ENCODE results near the gene TBC1D22A.
"Not testable (repeated sequence)": the region's sequence is repeated elsewhere in the genome, so short reads cannot be mapped to it uniquely, and the experiment has no call there.

The TBC1D22A gene, protein sequence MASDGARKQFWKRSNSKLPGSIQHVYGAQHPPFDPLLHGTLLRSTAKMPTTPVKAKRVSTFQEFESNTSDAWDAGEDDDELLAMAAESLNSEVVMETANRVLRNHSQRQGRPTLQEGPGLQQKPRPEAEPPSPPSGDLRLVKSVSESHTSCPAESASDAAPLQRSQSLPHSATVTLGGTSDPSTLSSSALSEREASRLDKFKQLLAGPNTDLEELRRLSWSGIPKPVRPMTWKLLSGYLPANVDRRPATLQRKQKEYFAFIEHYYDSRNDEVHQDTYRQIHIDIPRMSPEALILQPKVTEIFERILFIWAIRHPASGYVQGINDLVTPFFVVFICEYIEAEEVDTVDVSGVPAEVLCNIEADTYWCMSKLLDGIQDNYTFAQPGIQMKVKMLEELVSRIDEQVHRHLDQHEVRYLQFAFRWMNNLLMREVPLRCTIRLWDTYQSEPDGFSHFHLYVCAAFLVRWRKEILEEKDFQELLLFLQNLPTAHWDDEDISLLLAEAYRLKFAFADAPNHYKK

DNA sequence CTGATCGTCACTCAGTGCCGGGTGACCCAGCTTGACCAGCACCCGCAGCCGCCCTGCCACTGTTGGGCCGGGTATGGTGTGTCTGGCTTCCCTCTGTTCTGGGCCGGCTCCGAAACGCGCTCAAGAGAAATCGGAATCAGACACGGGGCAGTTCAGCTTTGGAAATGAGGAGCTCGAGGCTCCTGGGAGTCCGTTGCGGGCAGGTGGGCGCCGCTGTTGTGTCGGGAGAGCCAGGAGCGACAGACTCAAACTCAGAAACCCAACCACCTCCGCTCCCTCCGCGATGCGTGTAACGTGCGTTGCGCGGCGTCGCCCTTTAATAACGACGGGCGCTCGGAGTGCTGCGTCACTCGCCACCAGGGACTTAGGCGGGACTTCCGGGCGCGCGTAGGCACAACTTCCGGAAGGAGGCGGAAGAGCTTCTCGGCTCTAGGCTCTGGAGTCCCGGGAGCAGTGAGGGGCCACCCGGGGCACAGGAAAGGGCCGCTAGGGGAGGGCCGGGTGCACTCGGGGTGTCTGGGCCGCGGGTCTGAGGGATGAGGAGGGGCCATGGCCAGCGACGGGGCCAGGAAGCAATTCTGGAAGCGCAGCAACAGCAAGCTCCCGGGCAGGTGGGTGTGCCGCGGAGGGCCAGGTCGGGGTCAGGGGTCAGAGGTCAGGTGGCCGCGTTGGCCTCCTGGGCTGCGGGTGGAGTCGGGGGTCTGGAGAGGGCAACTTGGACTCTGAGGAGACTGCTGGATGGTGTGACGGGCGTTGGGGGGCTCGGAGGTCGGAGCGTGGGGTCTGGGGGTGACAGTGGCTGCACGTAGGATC, at the start of gene TBC1D22A:
TBC1D22A (plus strand) TSS at position 413 of the 813 bp plus-strand sequence; CDS start at position 550, 137 bp downstream.
- peak; percentile 91 to 93 for DNase-seq (ENCODE audit: low read depth in 2 of 2)

DNA sequence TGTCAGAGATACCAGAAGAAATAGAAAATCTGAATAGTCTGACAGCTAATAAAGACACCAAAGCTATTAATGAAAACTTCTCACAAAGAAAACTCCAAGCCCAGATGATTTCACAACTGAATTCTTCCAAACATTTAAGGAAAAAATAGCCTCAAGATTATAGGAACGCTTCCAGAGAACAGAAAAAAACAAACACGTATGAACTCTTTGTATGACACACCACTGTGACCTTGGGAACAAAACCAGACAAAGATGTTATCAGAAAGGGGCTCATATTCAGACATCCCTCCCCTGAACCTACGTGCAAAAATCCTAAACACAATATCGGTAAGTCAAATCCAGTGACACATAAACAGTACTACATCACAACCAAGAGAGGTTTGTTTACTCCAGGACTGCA, 47.9 kb upstream of the TBC1D22A start:
- DNase-seq (ENCODE audit: low read depth in 2 of 2), result no peak

GRCh38 chr22:46719921-46720320, 42.5 kb upstream of the TBC1D22A start:
- no peak for DNase-seq (ENCODE audit: low read depth in 2 of 2)

DNA sequence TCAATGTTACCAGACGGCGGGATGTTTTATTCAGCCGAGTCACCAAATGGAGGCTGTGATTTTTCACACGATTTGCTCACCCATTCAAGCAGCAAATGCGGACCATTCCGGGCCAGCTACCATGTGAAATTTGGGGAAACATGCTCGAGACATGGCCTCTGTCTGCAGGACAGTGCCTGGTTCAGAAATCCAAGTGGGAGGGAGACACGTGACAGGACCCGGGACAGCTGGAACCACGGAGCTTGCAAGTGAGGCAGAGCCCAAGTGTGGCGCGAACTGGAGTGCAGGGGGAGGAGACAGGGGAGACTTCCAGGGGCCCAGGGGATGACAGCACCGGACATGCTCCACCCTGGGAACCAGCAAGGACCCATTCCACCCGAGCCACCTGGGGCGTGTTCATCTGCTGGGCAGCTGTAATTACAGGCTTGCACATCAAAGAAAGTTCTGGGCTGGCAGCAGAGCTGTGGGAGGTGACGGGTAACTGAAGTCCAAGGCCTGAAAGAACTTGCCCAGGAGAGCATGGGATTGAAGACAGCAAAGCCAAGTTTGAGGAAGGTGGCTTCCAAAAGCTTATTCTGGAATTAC, 40.9 kb upstream of the TBC1D22A start:
- no peak for DNase-seq (ENCODE audit: low read depth in 2 of 2)

GRCh38 chr22:46723882-46724281, 38.6 kb upstream of the TBC1D22A start:
- no peak for DNase-seq (ENCODE audit: low read depth in 2 of 2)

GRCh38 chr22:46725096-46725495, 37.4 kb upstream of the TBC1D22A start:
- DNase-seq (ENCODE audit: low read depth in 2 of 2), result no peak

DNA sequence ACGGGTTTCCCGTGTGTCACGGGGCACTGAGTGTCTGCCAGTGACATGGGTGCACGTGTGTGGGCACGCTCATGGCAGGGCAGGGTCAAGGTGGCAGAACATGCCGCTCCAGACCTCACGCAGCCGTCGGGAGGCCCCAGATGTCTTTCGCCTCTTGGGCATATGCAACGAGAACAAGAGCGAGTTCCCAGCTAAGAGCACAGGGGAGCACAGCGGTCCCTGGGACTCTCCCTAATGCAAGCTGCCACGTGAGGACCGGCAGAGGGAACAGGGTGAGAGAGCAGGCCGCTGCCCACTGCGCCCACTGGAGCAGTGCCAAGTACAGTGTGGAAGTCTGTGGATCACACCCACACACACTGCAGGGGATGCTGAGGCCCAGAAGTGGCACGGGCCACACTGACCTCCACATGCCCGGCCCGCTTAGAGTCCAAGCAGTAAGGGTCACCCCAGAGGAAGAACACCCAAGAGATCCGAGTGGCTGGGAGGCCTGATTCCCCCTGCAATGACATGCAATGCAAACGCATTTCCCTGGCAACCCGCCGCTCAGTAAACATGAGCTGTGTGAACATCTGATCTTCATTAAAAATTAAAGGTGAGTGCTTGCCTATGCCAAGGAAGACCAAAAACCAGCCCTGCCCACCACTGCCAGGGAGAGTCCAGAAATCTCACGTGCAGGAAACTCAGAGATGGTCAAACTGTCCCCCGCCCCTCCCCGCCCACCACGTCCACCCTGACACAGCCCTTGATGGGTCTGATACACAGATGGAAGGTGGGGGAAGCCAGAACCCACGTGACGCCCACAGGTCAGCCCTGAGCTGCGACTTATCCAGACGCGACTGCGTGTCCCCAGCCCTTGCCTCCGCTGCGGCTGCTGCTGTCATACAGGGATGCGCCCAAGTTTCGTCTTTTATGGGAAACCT, 36.1 kb upstream of the TBC1D22A start:
- no peak for DNase-seq (ENCODE audit: low read depth in 2 of 2)

- no peak for DNase-seq (ENCODE audit: low read depth in 2 of 2)
Measured at GRCh38 chr22:46726986-46727317, 35.5 kb upstream of the TBC1D22A start.

DNA sequence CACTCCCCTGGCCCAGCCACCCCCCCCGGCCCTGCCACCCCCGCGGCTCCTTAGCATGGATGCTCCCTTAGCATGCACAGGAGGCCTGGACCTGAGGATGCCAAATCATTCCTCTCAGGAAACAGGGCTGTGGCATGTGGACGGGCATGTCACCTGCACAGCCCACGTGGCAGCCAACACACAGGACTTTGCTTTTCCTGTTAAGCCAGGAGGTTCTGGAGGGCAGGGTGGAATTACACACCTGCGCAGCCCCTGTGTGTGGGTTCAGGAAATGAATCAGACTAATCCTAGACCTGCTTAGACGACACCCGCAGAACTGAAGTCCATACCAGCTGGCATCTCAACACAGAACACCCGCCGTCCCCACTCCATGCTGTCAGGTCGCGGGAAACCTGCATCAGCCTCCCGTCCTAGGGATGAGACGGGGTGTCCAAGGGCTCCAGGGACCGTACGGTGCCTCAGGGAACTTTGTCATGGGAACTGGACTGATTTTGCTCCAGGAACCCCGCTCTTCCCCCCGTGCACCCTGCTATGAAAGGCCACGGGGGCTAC, 34.6 kb upstream of the TBC1D22A start:
- no peak for DNase-seq (ENCODE audit: low read depth in 2 of 2)

DNA sequence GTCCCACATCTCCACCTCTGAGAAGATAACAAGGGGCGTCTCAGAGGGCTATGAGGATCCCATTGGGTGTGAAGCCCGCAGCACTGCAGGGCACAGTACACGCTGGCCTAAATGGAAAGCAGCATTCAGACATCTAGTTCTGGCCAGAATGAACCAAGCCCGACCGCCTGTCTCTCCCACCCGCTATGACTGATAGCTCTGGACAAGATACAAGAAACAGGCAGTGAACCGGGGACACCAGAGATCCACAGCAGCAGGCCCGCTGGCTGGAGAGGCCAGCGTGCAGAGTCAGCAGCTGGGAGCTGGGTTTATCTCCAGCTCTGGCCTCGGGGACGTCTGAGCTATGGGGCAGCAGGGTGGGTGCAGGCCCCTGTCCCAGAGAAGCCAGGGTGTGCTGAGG, 34.0 kb upstream of the TBC1D22A start:
- DNase-seq (ENCODE audit: low read depth in 2 of 2), result no peak

DNA sequence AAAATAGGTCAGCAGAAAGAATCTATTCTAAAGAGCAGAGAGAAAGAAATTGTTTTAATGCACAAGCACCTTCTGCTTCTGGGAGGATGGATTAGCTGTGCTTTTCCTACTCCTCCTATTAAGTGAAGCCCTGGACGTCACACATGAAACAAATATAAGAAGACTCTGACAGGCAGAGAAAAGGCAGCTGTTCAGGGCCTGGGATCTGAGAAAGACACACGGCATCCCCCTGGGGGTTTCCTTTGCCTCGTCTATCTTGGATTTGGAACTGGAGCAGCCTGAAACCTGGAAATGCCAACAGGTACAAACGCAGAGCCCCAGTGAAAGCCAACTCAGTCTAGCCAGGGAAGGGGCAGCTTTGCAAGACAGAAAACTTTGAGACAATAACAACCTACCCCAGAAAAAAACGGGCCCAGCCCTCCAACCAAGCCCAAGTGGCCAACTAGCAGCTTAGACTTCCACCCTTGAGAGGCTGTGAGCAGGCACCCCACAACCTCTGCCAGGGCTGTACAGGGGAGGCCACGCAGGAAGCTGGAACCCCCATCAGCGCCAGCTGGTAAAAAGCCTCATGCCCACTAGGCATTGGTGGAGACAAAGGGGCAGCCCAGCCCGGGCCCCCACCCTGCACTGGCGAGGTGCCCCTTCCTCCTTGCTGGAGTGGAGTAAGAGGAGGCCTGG, 31.7 kb upstream of the TBC1D22A start:
- DNase-seq (ENCODE audit: low read depth in 2 of 2), result no peak

DNA sequence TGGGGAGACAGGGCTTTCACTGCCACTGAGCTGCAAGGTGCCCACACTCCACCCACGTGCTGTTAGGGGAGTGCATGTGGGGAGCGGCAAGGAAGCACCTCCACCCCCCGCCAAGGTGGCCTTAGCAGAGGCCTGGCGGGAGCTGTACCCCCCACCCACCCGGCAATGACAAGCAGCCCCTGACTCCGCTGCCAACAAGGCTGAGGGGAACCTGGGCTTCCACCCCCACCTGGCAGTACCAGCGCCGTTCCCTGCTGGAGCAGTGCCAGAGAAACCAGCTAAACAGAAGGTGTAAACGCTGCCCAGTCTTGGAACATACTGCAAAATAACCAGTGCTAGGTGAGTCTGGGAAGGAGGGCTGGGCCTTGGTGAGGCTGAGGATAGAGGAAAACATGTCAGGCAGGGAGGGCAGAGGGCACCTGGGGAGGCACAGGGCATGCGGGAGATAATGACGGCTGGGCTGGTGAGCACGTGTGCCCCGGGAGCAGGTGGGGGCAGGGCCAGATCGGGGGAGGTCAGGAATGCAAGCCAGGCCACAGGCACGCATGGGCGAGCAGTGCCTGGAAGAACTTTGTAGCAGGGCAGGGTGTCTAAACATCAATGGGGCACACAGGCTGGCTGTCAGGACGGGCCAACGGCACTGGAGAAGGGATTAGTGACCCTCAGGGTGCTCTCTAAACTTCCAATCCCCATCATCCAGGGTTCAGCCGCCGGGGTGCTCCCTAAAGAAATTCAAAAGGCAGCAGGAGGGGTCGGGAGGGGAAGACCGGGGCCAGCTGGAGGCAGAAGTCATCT, 31.0 kb upstream of the TBC1D22A start:
- no peak for DNase-seq (ENCODE audit: low read depth in 2 of 2)

- DNase-seq (ENCODE audit: low read depth in 2 of 2), result no peak
Measured at GRCh38 chr22:46732041-46732379, 30.4 kb upstream of the TBC1D22A start.

DNA sequence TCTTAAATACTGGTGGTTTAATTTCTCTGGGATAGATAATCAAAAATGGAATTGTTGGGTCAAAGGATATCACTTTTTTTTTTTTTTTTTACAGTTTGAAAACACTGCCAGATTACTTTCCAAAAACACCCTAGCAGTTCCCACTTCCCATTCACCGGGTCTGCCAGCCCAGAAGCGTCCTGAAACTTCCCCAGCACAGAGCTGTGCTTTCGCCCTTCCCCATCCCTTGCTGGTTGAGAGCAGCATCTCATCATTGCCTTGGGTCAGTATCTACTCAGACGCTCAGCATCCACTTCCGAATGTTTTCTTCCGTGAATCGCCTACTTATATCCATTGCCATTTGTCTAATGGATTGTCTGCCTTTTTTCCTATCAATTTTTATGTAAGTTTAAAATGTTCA, 29.9 kb upstream of the TBC1D22A start:
- no peak for DNase-seq (ENCODE audit: low read depth in 2 of 2)

DNA sequence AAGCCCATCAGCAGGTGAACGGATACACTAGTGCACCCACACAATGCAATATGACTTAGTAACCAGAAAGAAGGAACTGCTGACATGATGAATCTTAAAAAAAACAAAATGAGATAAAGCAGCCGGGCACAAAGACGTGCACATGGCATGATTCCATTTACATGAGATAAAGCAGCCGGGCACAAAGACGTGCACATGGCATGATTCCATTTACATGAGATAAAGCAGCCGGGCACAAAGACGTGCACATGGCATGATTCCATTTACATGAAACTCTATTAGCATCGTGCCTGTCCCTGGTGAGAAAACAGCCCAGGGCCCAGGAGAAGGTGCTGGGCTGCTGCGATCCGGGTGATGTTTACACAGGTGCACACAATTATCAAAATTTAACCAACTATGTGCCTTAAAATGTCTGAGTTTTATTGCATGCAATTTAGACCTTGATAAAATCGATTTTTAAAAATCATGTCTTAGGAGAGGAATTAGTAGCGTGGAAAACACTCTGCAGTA, 28.2 kb upstream of the TBC1D22A start:
- not testable (repeated sequence) for DNase-seq (ENCODE audit: low read depth in 2 of 2)

DNA sequence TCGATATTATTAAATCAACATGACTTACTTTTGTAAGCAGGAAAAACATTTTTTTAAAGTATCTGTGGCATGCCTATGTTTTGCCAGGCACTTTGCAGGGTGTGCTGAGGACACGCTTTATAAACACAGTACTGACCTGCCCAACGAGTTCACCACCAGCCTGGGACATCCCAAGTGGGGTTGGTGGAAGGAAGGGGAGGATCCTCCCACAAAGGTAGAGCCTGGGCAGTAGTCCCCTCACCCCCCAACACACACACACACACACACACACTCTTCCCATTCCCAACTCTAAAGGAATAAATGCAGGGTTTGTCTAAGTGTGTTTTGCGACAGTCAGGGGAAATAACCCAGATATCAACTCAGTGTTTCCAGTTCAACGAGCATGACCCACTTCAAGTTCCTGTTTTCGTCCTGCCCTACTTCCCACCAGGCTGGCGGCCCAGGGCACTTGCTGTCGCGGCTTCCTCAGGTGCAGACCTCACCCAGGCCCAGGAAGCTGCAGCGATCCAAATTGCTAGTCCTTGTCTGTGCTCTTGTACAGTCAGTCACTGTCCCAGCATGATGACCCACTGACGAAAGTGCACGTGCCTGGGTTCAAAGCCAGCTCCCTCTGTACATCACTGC, 27.5 kb upstream of the TBC1D22A start:
- peak in 1 of 2 donors; percentile 19 for DNase-seq (ENCODE audit: low read depth in 2 of 2)

- no peak for DNase-seq (ENCODE audit: low read depth in 2 of 2)
Measured at GRCh38 chr22:46735747-46736608, 26.5 kb upstream of the TBC1D22A start.

GRCh38 chr22:46736705-46737104, 25.7 kb upstream of the TBC1D22A start:
- DNase-seq (ENCODE audit: low read depth in 2 of 2), result no peak

All from stimulated activated CD4-positive, alpha-beta T cell treated with anti-CD3 and anti-CD28 coated beads, Interleukin-15, amount 100 ng/mL, for 48 hours (primary cell).